ENCODE results near the gene FOCAD.

DNA sequence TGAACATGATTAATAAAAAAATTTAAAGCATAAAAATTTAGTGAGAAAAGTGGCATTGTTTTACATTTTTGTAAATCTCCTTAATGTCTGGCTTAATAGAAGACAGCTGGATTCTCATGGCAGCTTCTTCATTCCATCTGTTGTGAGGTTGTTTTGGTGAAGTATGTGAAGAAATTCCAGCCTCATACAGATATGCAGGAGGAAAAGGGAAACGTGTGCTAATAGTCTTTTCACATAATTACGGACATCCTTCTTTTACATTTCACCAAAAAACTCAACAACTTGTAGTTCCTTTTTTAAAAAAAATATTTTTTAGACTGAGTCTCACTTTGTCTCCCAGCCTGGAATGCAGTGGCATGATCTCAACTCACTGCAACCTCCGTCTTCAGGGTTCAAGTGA lies 300.4 kb downstream of the FOCAD start:
- TF ChIP-seq, protein P1, sequence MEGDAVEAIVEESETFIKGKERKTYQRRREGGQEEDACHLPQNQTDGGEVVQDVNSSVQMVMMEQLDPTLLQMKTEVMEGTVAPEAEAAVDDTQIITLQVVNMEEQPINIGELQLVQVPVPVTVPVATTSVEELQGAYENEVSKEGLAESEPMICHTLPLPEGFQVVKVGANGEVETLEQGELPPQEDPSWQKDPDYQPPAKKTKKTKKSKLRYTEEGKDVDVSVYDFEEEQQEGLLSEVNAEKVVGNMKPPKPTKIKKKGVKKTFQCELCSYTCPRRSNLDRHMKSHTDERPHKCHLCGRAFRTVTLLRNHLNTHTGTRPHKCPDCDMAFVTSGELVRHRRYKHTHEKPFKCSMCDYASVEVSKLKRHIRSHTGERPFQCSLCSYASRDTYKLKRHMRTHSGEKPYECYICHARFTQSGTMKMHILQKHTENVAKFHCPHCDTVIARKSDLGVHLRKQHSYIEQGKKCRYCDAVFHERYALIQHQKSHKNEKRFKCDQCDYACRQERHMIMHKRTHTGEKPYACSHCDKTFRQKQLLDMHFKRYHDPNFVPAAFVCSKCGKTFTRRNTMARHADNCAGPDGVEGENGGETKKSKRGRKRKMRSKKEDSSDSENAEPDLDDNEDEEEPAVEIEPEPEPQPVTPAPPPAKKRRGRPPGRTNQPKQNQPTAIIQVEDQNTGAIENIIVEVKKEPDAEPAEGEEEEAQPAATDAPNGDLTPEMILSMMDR (IDR thresholded peaks at IDR 0.05): no peak
- TF ChIP-seq POLR2A (IDR thresholded peaks at IDR 0.05) (no peak), EP300 (IDR thresholded peaks at IDR 0.05) (no peak)
